ENCODE measurements around the gene LSP1. TPM values are rescaled to one million over a fixed set of nuclear protein-coding genes. Genes with fewer than 3 reads are reported as not detected.
"Not testable (repeated sequence)": the region's sequence is repeated elsewhere in the genome, so short reads cannot be mapped to it uniquely, and the experiment has no call there.

LSP1 gene
- polyA plus RNA-seq, 1 donor, result 54.4 TPM

DNA sequence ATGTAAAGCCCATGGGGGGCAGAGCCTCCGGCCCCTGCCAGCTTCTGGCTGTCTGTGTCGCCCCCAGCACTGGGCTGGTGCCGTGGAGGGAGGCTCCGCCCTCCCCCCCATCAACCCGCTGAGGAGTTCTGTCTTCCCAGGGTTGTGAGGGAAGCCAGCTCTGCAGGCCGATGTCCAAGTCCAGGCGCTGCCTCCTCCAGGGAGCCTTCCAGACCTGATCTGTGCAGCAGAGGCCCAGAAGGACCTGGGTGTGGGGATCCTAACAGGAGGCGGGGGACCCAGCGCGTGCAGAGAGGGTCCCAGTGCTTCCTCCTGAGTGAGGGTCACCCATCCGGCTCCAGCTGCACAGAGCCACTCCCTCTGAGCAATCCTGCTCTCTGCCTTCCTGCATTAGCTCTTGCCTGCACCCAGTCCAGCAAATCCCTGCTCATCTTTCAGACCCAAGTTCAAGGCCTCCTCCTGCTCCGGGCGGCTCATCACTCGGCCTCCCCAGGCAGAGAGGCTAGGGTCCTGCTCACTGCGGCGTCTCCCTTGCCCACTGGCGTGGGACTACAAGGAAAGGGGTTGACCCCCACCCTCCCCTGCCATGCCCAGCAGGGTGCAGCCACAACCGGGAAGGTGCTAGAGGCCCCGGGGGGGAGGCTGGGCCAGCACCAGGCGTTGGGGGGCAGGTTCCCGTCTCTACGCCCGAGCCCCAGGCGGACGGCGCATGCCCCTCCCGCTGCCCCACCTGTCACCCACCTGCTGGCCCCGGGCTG, 22.4 kb downstream of the LSP1 start:
- DNase-seq (ENCODE audit: low read depth), result no peak

DNA sequence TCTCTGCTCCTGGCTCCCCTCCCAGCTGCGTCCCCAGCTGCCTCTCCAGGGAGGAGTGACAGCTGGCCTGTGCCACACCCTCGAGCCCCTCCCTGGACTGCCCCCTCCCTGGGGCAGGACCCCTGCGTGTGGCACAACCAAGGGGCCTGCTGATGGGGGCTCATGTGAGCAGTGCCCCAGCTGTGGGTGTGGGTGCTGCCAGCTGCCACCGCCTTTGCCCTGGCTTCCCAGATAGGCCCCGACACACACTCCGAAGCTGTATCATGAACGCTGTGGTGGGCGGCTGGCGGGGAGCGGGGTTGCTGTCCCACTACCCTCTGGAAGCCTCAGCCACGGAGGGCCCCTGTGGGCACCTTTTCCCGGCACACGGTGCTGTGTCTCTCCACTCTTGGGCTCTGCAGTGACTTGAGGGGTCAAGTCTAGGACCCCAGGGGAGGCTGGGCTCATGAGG, 23.0 kb downstream of the LSP1 start:
- not testable (repeated sequence) for DNase-seq (ENCODE audit: low read depth)

DNA sequence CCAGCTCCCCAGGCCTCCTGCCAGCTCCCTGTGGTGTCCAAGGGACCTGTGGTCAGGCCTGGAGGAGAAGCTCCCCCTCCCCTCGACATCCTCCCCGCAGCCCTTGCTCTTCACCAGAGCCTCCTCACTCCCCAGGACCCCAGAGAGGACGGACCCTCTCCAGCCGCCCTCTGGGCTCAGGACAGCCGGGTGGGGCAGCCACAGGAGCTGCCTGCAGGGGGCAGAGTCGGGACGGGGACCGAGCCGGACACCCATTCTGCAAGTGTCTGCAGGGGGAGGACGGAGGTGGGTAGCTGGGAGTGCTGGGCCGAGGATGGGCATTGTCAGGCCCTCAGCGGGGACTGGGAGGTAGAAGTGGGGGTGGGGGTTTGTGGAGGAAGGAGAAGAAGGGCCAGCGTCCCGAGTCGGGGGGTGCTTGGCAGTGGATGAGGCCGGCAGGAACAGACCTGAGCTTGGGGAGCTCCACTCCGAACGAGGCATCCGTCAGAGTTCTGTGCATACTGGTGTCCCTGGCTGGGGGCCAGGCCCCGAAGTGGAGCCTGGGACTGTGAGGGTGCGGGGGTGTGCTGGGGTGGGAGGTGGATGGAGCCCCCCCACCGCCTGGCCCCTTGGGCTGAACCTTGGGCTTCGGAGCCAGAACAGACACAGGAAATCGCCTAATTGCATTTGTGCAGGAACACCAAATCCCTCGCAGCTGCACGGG, 23.6 kb downstream of the LSP1 start:
- no peak for DNase-seq (ENCODE audit: low read depth)

DNA sequence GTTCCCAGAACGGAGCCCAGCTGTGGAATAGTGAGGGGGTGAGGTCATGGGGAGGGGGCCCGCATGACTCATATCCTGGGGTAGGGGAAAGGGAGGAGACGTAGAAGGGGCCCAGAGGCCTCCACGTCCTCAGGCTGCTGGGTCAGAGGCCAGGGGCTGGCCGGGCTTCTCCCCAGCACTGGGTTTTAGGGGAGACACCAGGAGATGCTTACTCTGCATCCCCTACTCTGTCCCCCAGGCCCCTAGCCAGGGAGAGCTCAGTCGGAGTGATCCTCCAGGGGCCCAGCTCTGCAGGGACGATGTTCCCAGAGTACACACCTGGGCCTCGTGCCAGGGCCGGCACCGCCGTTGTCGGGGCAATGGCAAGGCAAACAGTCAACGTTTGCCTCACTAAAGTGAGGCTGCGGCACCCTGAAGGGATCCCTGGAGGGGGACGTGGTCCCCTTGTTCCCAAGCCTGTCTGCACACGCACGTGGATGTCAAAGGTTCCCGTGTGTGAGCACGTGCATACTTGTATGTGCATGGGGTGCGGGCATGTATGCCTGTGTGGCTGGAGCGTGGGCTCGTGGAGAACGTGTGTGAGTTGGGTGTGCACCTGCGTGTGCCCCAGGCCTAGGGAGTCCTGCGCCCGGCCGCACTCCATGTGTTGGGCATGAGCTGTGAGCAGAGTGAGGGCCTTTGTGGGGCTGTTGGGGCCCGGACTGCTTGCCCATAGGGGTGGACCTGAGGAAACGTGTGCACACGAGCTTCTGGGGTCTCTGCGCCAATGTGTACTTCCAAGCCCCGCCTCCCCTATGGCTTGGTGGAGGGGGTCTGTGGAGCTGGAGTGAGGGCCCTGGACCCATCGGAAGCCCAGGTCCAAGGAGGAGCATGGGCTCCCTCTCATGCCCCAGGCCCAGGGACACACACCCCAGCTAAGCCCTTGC, 24.6 kb downstream of the LSP1 start:
- DNase-seq (ENCODE audit: low read depth), result no peak

DNA sequence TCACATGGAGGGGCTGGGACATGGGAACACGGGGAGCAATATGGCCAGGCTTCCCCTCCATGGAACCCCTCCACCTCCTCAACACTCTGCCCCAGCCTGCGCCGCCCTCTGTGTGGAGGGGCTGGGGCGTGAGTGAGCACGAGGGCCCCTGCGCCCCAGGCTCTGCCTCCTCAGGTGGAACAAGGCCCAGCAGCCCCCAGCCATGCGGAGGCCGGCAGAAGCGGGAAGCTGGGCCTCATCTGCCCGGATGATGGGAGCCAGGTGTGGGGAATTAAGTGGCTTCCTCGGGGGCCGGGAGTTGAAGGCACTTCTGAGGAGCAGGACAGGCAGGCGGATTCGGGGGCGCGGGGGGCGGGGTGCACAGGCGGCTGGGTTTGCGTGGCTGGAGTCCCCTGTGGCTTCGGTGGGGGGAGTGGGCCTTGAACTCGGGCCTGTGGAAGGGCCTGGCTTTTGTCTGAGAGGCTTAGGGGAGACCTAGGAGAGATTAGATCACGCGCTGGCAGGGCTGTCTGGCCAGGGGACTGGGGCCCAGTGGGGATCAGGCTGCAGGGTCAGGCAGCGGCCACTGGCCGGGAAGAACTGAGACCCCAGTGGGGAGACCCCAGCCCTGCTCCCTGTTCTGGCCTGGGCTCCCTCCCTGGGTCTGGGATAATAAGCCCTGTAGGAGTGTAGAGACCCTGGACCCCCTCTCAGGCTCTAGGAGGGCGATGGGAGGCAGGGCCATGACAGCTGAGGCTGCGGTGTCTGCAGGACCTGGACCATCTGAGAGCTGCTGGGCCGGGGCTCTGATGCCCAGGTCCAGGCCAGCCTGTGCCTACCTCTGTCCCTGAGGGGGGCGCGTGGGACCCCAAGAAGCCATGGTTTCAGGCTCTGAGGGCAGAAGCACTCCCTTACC, 25.5 kb downstream of the LSP1 start:
- no peak for DNase-seq (ENCODE audit: low read depth)

DNA sequence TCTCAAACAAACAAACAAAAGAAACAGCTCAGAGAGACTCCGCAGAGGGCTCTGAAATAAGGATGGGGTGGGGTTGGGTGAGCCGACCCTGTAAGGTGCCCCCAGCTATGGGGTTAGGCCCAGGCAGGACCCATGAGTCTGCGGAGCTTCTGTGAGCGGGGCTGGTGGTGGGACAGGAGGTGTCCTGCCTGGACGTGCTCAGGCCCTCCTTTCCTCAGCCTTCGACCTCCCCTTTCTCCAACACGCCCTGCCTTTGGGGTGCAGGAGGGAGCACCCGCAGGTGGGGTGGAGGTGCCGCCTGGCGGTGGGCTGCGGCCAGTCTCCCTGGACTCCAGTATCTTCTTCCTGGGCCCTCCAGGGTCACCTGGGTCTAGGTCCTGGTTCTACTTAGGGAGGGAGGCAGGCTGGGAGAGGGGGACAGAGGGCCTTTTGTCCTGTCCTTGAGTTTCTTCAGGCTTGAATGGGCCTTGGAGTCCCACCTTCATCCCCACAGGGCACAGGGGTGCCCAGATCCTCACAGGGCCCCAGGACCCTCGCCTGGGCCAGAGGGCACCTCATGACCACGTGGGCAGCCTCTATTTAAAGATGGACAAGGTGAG, 26.6 kb downstream of the LSP1 start:
- no peak for DNase-seq (ENCODE audit: low read depth)

DNA sequence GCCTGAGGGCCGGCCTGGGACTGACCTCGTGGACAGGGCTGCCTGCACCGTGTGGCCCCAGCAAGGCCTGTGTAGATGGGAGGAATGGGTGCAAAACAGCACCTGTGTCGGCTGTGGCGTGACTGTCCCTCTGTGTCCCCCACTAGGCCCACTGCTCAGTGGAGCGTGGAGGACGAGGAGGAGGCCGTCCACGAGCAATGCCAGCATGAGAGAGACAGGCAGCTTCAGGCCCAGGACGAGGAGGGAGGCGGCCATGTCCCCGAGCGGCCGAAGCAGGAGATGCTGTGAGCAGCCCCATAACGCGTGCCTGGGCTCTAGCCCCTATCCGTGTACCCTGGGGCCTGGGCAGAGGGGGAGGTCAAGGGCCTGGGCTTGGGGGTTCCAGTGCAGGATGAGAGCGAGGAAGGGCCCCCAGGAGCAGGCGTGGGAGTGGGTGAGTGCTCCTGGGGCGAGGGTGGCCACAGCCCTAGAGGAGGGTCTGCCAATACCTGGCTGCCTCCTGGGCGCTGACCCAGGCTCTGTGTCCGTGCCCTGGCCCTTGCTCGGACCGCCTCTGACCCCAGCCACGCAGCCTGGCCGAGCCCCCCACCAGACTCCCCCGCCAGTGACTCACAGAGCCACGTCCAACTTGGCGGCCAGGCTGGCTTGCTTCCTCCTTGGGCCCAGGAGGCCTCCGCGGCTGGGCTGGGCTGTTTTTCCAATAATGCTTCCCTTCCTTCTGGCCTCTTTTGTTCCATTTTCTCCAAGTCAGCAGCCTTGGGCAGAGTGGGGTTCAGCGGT, 27.2 kb downstream of the LSP1 start:
- DNase-seq (ENCODE audit: low read depth), result no peak

DNA sequence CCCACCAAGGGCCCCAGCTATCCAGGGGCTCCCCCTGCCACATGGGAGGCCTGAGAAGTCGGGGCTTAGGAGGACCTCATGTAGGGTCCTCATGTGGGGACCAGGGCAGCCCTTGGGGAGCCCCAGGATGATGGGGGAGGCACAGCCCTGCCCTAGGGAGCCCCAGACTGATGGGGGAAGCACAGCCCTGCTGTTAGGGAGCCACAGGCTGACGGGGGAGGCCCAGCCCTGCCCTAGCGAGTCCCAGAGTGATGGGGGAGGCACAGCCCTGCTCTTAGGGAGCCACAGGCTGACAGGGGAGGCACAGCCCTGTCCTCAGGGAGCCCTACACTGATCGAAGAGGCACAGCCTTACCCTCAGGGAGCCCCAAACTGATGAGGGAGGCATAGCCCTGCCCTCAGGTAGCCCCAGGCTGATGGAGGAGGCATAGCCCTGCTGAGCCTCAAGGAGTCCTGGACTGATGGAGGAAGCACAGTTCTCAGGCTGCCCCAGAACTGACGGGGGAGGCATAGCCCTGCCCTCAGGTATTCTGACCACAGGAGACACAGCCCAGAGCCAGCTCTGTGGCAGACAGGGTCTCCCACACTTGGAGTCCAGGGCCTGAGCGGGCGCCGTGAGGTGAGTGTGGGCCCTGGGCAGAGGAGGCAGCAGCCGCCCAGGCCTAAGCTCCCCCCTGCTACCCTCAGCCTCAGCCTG, 28.0 kb downstream of the LSP1 start:
- DNase-seq (ENCODE audit: low read depth), result no peak

DNA sequence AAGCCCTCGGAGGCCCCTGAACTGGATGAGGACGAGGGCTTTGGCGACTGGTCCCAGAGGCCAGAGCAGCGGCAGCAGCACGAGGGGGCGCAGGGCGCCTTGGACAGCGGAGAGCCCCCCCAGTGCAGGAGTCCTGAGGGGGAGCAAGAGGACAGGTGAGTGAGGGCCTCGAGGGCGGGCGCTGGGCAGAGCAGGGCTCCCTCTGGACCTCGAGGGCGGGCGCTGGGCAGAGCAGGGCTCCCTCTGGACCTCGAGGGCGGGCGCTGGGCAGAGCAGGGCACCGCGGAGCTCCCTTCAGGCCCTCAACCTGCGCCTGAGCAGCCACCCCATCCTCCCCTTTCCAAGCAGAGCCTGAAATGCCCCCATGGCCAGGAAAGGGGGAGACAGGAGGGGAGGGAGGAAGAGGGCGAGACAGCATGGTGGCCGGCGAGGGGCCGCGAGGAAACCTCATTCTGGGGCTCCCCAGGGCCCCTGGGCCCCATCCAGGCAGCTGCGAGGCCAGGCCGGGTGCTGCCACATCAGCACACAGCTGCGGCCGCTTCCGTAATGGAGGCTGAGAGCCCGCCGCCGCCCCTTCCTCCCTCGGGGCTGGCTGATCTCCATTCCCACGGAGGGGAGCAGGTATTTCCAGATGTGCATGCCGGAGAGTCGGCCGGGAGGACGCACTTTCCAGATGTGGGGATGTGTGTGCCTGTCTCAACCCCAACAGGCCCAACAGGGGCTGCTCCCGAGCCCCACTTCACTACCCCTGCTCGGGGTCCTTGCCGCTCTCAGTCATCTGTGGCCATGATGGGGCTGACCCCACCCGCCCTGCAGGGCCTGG, 28.8 kb downstream of the LSP1 start:
- DNase-seq (ENCODE audit: low read depth), result no peak

DNA sequence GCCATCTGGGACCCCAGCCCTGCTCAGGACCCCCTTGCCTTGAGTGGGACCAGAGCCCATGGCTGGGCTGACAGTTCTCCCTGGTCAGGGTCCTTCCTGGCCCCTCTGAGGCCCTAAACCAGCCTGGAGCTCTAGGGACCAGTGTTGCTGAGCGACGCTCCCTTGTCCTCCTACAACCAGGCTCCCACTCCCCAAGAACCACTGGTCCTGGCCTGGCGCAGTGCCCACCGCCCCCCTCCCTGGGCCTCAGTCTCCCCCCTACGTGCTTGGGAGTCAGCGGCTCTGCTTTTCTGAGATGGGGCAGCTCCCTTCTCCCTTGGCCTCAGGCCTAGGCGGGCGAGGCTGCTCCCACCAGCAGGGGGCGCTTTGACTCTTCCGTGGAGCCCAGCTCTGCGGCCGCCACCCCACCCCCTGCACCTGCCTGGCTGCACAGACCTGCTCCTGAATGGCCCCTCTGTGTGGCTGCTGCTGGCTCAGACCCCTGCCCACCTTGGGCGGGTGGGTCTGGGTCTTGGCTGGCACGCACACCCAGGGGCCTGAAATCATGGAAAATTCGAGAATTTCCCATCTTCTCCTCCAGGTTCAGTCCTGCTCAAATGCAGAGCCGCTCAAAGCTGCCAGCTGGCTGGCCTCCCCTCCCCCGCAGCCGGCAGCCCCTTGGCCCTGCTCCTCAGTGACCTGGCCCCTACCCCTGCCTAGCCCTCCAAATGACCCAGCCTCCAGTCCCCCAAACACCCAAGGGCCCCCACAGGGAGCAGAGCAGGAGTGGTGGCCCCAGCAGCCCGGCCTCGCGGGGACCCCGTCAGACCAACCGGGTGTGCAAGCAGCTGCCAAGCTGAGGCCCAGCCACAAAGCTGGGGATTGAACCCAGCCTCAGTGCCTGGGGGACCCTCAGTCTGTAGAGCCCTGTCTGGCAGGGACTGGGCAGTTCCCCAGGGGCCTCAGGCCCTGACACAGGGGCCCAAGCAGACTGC, 29.7 kb downstream of the LSP1 start:
- no peak for DNase-seq (ENCODE audit: low read depth)

DNA sequence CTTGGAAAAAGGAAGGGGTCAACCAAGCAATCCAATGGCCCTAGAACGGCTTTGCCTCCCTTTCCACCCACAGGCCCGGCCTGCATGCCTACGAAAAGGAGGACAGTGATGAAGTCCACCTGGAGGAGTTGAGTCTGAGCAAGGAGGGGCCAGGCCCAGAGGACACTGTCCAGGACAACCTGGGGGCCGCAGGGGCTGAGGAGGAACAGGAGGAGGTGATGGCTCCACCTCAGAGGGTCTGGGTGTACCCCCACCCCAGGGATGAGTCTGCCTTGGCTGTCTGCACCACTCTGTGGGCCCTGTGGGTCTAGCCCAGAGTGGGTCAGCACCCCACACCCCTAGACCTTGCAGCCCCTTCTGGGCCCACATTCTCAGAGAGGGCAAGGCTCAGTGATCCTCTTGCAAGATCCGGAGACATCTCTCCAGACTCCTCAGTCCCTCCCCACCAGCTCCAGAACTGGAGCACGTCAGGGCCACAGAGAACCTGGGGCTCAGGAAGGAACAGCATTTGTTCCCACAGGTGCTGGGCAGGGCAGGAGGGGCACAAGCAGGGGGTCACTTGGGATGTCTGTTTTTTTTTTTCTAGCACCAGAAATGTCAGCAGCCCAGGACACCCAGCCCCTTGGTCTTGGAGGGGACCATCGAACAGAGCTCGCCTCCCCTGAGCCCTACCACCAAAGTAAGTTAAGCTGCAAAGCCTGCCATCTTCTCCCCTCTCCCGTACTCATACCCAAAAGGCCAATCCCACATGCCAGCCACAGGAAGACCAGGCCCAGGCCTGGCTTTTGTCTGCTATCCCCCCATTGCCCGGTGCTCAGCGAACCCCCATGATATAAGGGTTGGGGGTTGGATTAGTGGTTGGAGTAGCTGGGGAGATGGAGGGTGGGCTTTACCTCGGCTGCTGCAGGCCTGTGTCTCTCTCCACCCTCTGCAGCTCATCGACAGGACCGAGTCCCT, 30.7 kb downstream of the LSP1 start:
- DNase-seq (ENCODE audit: low read depth), result no peak

DNA sequence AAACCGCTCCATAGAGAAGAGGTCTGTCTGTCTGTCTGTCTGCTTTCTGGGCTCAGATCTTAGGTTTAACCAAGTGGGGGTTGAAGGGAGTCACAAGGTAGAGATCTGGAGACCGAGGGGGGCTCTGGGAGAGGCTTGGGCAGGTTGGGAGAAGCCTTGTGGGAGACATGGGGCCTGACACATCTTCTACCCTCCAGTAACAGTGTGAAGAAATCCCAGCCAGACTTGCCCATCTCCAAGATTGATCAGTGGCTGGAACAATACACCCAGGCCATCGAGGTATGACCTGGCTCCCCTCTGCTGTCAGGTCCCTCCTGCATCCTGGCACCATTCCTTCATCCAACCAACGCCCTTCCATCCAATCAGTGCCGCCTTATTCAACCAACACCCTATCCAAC, 31.4 kb downstream of the LSP1 start:
- DNase-seq (ENCODE audit: low read depth), result no peak

DNA sequence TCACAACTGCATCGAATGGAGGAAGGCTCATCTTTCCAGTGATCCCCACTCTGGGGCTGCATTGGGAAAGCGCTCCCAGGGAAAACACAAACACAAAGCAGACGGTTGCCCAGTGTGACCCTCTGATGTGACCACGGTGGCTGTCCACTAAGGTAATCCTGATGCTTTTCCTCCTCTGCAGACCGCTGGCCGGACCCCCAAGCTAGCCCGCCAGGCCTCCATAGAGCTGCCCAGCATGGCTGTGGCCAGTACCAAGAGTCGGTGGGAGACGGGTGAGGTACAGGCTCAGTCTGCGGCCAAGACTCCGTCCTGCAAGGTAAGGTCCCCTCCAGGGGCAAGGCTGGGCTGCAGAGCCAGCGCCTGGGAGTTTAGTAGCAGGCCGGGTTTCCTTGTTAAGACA, 33.7 kb downstream of the LSP1 start:
- not testable (repeated sequence) for DNase-seq (ENCODE audit: low read depth)

DNA sequence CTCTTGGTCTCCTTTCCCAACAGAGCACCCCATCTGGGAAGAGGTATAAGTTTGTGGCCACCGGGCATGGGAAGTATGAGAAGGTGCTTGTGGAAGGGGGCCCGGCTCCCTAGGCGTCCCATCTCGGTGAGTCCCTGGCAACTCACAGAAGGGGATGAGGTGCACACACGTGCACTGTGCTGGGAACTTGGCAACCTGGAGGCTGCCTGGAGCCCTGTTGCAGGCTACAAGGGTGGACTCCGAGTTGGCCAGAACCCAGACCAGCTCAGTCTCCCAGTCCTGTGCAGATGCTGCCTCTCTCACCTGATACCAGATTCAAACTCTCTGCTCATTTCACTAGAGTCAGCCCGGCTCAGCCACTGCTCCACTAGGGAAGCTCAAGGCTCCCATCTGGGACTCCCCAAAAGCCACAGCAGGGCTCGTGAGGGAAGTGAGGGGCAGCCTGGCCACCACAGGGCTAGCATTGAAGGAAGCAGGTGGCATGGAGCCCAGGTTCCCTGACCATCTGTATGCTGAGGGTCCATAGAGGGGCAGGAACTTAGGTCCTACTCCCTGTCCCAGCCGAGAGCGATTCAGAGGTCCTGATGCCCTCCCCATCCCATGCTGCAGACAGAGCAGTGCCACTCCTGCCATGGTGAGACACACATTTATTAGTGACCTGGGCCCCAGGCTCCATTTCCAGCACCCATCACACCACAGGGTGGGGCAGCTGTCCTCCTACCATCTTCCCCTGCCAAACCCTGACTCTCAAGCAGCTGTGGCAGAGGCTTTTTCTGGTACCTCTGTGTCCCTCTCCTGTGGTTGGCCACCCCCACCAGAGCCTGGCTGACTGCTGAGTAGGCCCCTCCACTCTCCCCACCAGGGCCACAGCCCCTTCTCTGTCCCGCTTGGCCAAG, 34.8 kb downstream of the LSP1 start:
- no peak for DNase-seq (ENCODE audit: low read depth)

DNA sequence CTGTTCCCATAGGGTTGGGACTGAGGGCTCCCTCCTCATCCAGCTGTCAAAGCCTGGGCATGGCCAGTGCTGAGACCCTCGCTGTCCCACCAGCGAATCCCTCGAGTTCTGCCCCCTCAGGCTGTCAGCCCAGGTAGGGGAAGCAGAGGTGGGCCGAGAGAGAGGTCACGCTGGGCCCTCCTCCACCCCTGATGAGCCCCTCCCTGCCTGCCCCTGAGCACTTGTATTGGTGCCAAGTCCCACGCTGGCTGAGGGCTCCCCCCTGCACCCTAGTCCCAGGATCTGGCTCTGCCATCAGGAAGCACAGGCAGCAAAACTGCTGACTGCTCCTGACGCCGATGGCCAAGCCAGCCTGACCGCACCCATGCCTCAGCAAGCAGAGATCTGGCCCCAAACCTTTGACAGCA, 35.5 kb downstream of the LSP1 start:
- no peak for DNase-seq (ENCODE audit: low read depth)

Measured in forelimb muscle (tissue), 1 donor.